GM12875 (cell line): ENCODE results near the gene OR2W1.

Experiments
- H3K4me3 ChIP-seq: one replicate; pipeline ENCODE4 v1.5.1; 2011; ENCODE audit warnings: low read depth, low read length, control low read depth
- TF ChIP-seq, protein P1 (sequence below): IDR thresholded peaks from 2 replicates; pipeline ENCODE4 v1.5.1; 2011; ENCODE audit warnings: low read depth, mild to moderate bottlenecking, control low read depth, inconsistent platforms, low read length, moderate library complexity, borderline replicate concordance; ENCODE audit not compliant: insufficient read depth

The OR2W1 gene

DNA sequence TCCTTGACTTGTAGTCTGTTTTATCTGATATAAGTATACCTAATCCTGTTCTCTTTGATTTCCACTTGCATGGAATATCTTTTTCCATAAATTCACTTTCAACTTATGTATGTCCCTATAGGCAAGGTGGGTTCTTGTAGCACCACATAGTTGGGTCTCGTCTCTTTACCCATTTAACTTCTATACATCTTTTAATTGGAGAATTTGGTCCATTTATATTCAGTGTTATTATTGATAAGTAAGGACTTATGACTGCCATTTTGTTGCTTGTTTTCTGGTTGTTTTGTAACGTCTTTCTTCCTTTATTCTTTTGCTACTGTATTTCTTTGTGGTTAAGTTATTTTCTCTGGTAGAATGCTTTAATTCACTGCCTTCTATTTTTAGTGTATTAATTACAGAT is 25.3 kb downstream of the OR2W1 start:
- H3K4me3 ChIP-seq = no peak overlapping the region
- TF ChIP-seq, protein P1, sequence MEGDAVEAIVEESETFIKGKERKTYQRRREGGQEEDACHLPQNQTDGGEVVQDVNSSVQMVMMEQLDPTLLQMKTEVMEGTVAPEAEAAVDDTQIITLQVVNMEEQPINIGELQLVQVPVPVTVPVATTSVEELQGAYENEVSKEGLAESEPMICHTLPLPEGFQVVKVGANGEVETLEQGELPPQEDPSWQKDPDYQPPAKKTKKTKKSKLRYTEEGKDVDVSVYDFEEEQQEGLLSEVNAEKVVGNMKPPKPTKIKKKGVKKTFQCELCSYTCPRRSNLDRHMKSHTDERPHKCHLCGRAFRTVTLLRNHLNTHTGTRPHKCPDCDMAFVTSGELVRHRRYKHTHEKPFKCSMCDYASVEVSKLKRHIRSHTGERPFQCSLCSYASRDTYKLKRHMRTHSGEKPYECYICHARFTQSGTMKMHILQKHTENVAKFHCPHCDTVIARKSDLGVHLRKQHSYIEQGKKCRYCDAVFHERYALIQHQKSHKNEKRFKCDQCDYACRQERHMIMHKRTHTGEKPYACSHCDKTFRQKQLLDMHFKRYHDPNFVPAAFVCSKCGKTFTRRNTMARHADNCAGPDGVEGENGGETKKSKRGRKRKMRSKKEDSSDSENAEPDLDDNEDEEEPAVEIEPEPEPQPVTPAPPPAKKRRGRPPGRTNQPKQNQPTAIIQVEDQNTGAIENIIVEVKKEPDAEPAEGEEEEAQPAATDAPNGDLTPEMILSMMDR = no peak

DNA sequence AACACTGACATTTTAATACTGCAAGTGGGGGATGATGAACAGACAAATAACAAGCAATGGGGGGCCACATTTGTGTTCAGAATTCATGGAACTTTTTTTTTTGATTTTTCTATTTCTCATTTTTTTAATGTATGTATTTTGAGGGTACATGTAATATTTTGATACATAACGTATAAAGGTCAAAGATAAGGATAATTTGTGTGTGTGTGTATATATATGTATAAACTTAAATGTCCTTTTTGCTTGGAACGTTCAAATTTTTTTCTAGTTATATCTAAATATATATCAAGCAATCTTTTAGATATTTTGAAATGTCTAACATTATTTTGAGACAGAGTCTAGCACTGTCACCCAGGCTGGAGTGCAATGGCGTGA is 27.6 kb downstream of the OR2W1 start:
- TF ChIP-seq, protein P1 = no peak
- no peak overlapping the region for H3K4me3 ChIP-seq

DNA sequence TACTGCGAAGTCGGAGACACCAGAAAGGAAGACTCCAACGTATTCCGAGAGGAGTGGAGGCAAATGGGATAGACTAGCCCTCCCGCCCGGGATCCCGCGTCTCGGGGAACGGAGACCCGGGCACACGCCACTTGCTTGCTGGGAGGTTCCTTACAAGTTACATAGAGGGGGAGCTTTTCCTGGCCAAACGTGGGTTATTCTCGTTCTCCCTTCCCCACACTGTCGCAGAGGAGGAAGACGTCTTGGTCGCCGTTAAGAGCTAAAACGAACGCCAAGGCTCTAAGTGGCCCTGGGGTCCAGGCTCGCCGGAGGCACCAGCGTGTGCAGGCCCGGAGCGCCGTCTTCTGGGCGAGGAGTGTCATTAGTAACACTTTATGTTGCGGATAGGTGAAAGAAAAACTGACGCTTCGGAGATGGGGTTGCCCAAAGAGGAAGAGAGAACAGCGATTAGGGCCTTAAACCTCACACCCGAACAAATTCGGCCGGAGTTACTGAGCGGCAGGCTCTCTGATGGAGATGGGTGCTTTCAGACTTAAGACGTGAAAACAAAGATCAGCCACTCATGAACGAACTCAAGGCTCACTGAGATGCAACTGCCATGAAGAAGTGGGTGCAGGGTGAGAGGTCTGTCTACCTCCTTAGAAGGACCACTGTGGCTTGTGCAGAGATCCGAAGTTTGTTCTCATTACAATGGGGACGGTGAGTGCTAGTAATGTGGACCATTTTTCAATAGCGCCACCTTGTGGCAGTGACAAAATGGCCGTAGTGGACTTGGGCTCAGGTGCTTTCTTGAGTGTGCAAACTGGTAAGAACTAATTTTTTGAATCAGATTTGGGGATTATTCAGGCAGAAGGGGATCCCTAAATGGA is 28.2 kb downstream of the OR2W1 start:
- H3K4me3 ChIP-seq = peak overlapping the region; percentile 37
- TF ChIP-seq, protein P1 = peak; percentile 72

DNA sequence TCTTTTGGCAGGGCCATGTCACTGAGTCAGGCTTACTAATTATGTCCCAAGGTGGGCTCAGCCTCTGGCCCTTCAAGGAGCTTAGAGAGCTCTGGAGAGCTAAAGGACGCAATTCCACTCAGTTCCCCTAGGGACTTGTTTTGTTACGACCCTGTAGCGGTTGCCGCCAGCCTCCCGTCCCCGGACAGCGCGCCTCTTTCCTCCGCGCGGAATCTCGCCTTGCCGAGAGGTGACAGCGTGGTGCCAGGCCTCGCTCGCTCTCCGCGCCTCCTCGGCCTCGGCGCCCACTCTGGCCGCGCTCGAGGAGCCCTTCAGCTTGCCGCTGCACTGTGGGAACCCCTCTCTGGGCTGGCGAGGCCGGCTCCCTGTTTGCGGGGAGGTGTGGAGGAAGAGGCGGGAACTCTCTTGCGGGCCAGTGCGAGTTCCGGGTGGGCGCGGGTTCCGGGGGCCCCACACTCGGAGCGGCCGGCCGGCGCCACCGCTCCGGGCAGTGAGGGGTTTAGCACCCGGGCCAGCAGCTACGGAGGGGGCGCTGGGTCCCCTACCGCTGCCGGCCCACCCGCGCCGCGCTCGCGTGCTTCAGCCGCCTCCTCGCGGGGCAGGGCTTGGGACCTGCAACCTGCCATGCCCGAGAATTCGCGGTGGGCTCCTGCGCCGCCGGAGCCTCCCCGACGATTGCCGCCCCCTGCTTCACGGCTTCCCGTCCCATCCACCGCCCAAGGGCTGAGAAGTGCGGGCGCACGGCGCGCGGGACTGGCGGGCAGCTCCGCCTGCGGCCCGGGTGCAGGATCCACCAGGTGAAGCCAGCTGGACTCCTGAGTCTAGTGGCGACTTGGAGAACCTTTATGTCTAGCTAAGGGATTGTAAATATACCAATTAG is 30.0 kb downstream of the OR2W1 start:
- H3K4me3 ChIP-seq = no peak overlapping the region
- TF ChIP-seq, protein P1 = no peak

DNA sequence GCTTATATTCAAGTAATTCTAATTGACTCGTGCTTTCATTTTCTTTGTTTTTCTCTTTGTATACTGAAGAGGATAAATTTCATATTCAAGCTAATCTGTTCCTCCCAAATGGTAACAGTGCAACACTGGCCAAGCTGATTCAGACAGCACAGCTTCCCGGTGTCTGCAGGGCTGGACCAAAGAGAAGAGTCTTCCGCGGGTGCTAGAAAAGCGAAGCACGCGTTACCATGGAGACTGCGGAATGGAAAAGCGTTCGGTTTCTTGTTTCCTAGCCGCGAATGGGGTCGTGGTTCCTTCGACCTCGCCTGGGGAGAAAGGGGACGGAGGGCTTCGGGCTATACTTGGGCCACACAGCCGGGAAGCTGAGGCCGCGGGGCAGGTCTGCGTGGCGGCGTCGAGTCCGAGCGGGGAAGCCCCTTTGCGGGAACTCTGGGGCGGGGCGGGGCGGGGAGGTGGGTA is 33.7 kb downstream of the OR2W1 start:
- no peak overlapping the region for H3K4me3 ChIP-seq
- TF ChIP-seq, protein P1 = no peak

DNA sequence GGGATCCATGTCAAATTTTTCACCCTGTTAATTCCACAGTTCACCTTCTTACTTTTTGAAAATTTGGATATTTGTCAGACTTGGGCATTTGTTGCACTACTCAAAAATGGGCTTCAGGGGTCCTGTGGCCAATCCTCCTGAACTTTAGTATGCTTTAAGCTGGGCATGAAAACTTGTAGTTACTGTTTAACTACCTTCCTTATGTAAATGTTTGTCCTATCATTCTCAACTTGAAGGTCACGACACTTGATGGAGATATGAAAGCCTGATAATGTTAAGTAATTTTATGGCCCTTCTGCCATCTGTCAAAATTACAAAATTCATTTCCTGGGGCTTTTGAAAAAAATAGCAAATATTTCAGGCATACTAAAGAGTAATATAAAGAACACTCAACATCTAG is 35.6 kb downstream of the OR2W1 start:
- TF ChIP-seq, protein P1 = no peak

More for the DNA sequence above, 35.6 kb downstream of the OR2W1 start:
- H3K4me3 ChIP-seq = no peak overlapping the region
